ENCODE measurements around the gene SUN2.
"Not testable (repeated sequence)": the region's sequence is repeated elsewhere in the genome, so short reads cannot be mapped to it uniquely, and the experiment has no call there.

The SUN2 gene

DNA sequence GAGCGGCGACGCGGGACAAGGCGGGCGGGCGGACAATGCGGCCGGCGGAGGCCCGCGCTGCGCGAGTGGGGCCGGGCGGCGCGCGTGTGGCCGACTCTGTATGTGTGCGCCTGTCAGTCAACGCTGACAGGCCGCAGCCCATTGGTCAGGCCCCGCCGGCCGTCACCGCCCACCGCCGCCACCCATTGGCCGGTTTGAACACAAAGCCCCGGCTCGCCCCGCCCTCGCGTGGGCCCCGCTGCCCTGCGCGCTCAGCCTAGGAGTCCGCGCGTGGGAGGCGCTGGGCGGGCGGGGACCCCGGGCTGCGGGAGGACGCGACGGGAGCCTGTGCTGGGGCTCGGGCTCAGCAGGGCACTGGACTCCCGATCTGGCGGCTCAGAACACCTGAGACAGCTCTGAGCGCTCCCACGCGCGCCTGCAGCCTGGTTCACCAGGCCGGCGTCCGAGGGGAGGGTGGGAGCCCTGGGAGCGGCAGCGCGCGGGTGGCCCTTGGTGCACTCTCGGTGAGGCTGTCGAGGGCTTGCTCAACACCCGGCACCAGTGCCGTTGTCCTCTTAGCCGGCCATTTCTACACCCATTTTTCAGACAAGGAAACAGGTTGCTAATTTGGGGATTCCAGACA is at the start of gene SUN2:
SUN2 (minus strand) TSS at position 88 of the 622 bp plus-strand sequence. CDS start 3,370 bp downstream, outside the sequence.
- DNase-seq = peak; percentile 14 to 83

GRCh38 chr22:38805041-38805593 is 49.3 kb upstream of the SUN2 start:
- DNase-seq = not testable (repeated sequence)

DNA sequence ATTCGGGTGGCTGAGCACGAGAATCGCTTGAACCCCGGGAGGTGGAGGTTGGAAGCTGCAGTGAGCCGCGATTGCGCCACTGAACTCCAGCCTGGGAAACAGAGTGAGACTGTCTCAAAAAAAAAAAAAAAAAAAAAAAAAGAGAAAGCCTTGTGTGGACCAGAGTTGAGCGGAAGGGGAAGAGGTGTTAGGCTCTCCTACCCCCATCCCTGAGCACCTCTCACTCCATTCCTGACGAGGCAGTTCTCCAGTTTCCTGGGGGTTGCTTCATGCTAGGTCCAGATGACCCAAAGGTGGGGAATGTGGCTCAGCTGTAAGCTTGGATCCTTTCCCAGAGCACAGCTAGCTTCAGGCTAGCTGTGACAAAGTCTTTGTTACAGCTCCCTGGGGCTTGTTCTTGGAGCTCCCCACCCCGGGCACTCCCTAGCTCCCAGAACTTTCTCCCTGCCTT is 46.9 kb upstream of the SUN2 start:
- no peak for DNase-seq

DNA sequence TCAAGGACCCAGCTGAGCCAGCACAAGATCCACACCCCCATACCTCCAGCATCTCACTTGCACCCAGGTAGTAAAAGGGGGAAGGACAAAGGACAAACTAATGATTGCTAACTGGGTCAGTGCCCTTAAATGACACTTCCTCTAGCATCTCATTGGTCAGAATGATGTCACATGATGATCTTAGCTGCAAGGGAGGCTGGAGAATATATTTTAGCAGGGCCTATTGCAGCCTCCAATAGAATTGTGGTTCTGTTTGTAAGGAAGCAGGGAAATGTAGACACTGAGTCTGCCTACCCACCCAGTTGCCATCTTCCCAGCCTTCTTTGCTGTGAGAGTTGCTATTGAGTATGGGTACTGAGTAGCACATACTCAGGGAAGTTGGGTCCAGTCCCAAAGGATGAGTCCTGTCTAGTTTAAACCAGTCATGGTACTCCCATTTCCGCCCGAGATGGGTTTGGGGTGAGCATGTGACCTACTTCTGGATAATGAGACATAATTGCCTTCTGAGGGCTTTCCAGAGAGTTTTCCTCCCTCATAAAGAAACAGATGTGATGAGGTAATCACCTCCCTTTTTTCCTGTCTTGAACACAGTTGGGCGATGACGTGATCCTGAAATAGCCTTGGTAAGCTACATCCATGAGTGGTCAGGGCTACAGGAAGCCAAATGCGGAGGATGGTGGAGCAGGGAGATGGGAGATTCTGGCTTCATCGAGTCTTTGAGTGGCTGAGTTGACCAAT is 43.6 kb upstream of the SUN2 start:
- DNase-seq = no peak

- no peak for DNase-seq
Observed at GRCh38 chr22:38798496-38798895, 42.7 kb upstream of the SUN2 start.

DNA sequence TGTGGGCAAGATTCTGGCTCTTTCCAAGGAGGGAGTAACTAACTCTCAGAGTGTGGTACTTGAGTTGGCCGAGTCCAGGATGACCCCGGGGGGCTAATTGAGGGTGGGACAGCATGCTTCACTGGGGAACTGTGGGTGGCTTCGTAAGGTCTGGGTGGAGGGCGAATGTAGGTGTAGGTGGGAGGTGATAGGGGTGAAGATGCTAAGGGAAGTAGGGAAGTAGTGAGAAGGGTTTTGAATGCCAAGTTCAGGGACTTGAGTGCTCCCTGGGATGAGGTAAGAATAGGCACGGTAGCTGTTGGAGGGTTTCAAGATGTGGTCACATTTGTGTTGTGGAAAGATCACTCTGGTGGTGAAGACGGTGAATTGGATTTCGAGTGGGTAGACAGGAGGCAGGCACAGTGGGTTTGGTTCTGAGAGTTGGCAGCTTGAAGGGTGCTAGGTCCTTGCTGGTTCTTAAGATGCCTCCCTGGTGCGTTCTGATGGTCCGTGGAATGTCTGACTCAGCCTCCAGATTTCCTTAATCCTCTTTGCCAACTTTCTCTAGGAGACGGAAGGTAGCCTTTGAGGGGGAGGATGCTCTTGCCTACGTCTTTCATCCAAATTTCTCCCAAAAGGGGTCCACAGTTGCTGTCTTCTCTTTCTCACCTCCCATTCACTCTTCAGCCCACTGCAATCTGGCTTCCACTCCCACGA is 40.6 kb upstream of the SUN2 start:
- DNase-seq = no peak

DNA sequence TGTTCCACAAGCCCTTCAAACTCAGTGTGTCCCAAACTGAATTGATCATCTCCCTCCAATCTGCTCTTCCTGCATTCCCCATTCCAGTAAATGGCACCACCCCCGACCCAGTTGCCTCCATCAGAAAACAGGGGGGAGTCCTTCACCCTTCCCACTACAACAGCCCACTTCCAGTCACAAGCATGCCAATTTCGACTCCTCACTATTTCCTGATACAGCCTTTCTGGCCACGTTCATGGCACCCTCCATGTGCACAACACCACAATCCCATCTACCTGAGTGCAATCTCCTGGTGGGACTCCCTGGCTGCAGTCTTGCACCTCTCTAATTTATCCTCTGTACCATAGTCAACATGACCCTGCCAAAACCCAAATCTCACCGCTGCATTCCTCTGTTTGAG is 39.8 kb upstream of the SUN2 start:
- DNase-seq = no peak

- DNase-seq = peak; percentile 93 to 96
Observed at GRCh38 chr22:38793721-38794466, 38.1 kb upstream of the SUN2 start, which contains the start of gene DNAL4. Gene DNAL4 (minus strand): TSS chr22:38794143. CDS start chr22:38782731, 11,412 bp downstream.

DNA sequence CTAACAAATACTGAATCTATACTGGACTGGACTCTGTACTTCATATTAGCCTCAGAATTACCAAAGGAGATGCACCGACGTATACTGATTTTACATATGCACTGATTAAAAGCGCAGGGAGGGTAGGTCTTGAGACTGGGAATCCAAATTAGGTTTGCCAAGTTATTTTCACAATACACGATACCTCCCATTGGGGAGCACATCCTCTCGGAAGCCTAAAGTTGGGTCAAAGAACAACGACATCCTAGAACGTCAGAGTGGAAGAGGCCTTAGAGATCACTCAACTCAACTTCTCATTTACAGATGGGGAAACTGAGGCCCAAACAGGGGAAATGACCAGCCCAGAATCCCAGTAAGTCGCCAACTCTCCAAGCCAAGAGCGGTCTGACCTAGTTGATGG is 37.5 kb upstream of the SUN2 start:
- no peak for DNase-seq

DNA sequence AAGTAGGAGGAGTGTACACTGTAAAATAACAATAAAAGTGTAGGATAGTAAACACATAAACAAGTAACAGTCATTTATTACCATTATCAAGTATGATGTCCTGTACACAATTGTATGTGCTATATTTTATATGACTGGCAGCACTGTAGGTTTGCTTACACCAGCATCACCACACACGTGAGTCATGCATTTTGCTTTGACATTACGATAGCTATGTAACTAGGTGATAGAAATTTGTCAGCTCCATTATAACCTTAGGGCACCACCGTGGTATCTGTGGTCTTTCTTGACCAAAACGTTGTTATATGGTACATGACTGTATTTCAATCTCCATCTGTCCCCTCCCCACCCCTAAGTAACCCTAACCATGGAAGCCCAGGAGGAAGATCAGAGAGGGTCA is 37.0 kb upstream of the SUN2 start:
- DNase-seq = no peak

DNA sequence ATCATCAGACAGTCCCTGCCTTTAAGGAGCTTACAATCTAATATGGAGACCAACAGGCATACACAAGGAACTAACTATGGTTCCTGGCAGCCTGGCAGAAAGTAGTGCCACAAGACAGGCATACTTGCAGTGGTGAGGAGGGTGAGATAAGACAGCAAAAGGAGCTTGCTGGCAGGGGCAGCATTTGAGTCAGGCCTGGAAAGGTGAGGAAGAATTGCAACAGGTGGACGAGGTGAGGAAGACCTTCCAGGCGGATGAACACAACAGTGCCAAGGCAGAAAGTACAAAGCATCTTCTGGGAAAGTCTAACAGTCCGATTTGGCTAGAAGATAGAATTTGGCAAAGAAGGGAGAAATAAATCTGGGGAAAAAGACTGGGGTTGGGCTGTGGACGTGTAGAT is 33.8 kb upstream of the SUN2 start:
- no peak for DNase-seq

- no peak for DNase-seq
Observed at GRCh38 chr22:38788846-38789245, 33.0 kb upstream of the SUN2 start.

DNA sequence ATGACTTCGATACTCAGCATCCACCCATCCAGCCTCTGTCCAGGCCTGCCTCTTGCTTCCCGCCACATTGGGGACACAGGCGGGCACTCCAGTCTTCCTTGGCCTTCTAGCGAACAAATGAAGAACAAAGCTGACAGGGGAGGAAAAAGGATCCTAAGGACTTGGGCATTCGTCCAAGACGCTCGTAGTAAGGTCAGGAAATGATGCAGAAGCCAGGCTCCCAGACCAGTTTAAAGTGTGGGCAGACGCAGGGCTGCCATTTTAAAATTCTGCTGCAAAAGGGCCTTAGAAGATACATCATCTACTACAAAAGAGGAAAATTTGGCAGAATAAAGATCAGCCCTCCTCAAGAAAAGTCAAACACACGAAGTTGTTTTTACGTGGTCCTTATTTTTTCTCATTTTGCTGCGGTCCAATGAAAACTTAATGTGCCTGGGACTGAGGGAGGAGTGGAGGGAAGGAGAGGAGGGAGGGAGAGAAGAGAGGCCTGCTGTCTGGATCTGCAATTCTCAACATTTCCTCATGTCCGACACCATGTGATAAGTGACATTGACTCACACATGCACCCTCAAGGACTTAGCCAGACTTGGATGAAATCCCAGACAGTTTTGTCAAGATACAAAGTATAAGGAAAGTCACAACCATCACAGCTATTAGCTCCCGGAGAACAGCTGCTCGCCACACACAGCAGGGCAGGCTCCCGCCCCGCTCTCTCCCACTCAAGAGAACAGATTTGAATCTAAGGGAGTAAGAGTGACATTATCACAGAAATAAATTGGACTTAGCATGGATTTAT is 32.4 kb upstream of the SUN2 start:
- DNase-seq = no peak

GRCh38 chr22:38786631-38787030 is 30.8 kb upstream of the SUN2 start:
- DNase-seq = no peak

- no peak for DNase-seq
Observed at GRCh38 chr22:38784856-38785255, 29.1 kb upstream of the SUN2 start.

DNA sequence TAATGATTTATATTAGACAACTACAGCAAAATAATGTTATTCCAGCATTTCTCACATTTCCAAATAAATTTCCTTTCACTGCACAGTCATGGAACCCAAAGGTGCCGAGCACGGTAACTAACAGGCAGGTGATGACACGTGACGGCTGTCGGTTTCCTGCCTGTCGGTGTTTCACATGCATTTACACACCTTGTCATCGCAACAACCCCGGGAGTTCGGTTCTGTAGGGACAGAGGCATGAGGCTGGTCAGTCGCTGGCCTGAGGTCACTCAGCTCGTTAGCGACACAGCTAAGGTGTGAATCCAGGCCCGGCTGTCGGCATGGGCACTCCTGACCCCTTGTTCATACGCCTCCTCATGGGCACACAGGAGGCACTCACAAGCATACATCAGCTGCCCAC is 28.2 kb upstream of the SUN2 start:
- no peak for DNase-seq

GRCh38 chr22:38783095-38783615 is 27.4 kb upstream of the SUN2 start:
- DNase-seq = no peak

DNA sequence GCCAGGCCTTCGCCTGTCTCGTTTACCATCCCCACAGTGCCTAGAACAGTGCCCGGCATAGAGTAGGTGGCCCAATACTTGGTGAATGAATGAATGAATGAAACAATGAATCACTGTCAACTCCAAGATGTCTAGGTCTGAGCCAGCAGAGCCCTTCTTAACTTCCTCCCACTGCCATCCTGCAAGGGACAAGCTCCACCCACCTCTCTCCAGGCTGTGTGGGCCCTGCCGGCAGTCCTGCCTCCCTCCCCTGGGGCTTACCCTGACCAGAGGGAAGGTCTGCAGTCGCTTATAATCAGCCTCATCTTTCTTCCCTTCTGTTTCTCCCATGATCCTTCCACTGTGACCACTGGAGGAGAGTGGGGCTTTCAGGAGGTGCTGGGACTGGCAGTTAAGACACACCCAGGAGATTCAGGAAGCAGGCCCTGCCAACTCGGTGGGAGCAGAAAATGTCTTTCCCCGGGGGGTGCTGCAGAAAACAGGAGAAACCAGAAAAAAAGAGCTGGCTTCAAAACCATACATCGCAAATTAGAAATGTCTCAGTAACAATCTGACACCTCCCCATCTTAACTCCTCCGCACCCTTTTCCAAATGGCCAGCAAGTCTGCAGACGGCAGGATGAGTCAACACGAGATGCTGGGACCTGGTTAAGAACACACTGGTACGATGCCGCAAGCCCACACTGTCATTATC is 26.8 kb upstream of the SUN2 start:
- no peak for DNase-seq

- no peak for DNase-seq
Observed at GRCh38 chr22:38781033-38781432, 25.2 kb upstream of the SUN2 start.

GRCh38 chr22:38777087-38777671 is 21.4 kb upstream of the SUN2 start:
- DNase-seq = no peak

DNA sequence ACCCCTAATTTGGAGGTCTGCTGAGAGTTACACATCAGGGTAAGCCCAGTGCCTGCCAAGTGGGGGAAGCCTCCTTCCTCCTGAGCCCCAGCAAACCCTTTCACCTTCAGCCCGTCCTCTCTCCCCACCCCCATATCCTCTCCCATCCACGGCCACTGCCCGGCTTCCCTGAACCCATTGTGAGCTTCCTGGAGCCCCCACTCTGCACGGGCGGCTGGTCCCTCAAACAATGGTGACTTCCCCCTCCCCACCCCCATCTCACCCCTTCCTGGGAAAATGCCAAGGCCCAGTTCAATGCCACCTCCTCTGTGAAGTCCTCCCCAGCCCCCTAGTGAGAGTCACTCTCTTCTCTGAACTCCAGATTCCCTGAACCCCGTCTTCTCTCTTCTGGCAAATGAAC is 20.3 kb upstream of the SUN2 start:
- DNase-seq = no peak
